ENCODE measurements around the gene PTGER2. TPM values are rescaled to one million over a fixed set of nuclear protein-coding genes. Genes with fewer than 3 reads are reported as not detected.

Gene PTGER2
- total RNA-seq, 1 experiment from 2014 or later: 0.12 TPM

- ChIA-PET POLR2A (interaction anchor here (0.6 to 1.1 kb wide), 4 partner anchors 138 to 181 kb away, joined by 3 read pairs; no protein-coding TSS in a partner anchor), CTCF (interaction anchor here (0.5 kb wide), 2 partner anchors 275 to 704 kb away, joined by 3 read pairs; no protein-coding TSS in a partner anchor)
- intact Hi-C loops (cut with micrococcal nuclease): no loop called here
- peaks cover 12% of the 10 kb centered on the region for H3K27me3 Mint-ChIP-seq (ENCODE audit: insufficient read depth, unreplicated experiment)
- H3K36me3 Mint-ChIP-seq (ENCODE audit: insufficient read depth, unreplicated experiment): no peaks in the 10 kb centered on the region
- peaks cover 11% of the 10 kb centered on the region for H3K4me1 Mint-ChIP-seq (ENCODE audit: insufficient read depth, unreplicated experiment)
- H3K4me3 Mint-ChIP-seq (ENCODE audit: unreplicated experiment): no peak overlapping the region
- no peak for TF ChIP-seq CTCF (IDR thresholded peaks at IDR 0.05; ENCODE audit: unreplicated experiment)
- no TSS peak for BruUV-seq (replicated peaks)
- no peak overlapping the region for H3K27ac Mint-ChIP-seq (ENCODE audit: low read depth, unreplicated experiment)
- peaks cover 9% of the 10 kb centered on the region for H3K9me3 Mint-ChIP-seq (ENCODE audit: unreplicated experiment)
- DNase-seq (ENCODE audit: unreplicated experiment): peak; percentile 18
Measured at GRCh38 chr14:52318826-52319645, 4.9 kb downstream of the PTGER2 start.

DNA sequence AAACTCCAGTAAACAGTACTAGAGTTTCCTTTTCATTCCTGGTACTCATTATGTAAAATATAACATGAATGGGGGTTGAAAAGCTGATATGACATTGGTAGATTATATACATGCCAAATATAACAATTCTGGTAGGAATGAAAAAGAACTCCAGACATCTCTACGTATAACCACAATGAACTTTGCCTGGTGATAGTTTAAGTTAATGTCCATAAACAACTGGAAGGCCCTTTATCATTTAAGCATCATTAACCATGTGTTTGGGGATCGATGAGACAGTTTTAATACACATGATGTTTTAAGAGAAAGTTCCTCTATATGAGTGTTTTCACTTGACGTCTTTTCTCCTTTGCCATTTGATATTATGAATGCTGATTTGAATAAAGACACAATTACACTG is 5.8 kb downstream of the PTGER2 start:
- Mint-ChIP-seq H3K27ac (ENCODE audit: low read depth, unreplicated experiment) (no peak overlapping the region), H3K27me3 (ENCODE audit: insufficient read depth, unreplicated experiment) (peaks cover 10% of the 10 kb centered on the region), H3K4me1 (ENCODE audit: insufficient read depth, unreplicated experiment) (peaks cover 8% of the 10 kb centered on the region), H3K36me3 (ENCODE audit: insufficient read depth, unreplicated experiment) (no peaks in the 10 kb centered on the region), H3K4me3 (ENCODE audit: unreplicated experiment) (no peak overlapping the region), H3K9me3 (ENCODE audit: unreplicated experiment) (peaks cover 9% of the 10 kb centered on the region)
- DNase-seq (ENCODE audit: unreplicated experiment): no peak
- TF ChIP-seq CTCF (IDR thresholded peaks at IDR 0.05; ENCODE audit: unreplicated experiment): no peak
- CTCF ChIA-PET: interaction anchor here (1.2 kb wide), 1 partner anchor 46 kb away, joined by 3 read pairs; no protein-coding TSS in a partner anchor
- no TSS peak for BruUV-seq (replicated peaks)
- intact Hi-C loops (cut with micrococcal nuclease): no loop called here
- POLR2A ChIA-PET: interaction anchor here (0.7 to 0.9 kb wide), 3 partner anchors 13 to 966 kb away, joined by 3 to 5 read pairs (median 3); no protein-coding TSS in a partner anchor

DNA sequence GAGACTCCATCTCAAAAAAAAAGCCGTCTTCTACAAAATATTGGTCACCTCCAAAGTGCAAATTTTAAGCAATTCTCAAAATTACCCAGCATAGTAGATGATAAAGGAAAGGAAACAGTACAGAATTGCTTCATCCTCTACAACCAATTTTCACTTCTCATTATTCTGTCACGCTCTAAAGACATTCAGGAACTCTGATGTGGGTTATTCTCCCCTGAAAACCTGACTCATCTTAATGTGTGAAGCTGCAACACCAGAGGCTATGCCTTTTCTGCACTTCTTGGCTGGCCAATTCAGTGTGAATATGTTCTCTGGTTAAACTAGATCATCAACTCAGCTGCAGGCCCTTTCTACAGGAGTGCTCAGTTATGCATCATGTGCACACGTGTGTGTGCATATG is 11.0 kb downstream of the PTGER2 start:
- no TSS peak for BruUV-seq (replicated peaks)
- Mint-ChIP-seq H3K9me3 (ENCODE audit: unreplicated experiment) (peaks cover 9% of the 10 kb centered on the region), H3K4me1 (ENCODE audit: insufficient read depth, unreplicated experiment) (peaks cover 19% of the 10 kb centered on the region), H3K27ac (ENCODE audit: low read depth, unreplicated experiment) (no peak overlapping the region), H3K27me3 (ENCODE audit: insufficient read depth, unreplicated experiment) (no peaks in the 10 kb centered on the region), H3K4me3 (ENCODE audit: unreplicated experiment) (no peak overlapping the region), H3K36me3 (ENCODE audit: insufficient read depth, unreplicated experiment) (no peaks in the 10 kb centered on the region)
- DNase-seq (ENCODE audit: unreplicated experiment): peak; percentile 83
- intact Hi-C loops (cut with micrococcal nuclease): no loop called here
- TF ChIP-seq CTCF (IDR thresholded peaks at IDR 0.05; ENCODE audit: unreplicated experiment): no peak
- ChIA-PET POLR2A (interaction anchor here (0.6 to 1.9 kb wide), 5 partner anchors 18 to 245 kb away, joined by 3 to 7 read pairs (median 5); no protein-coding TSS in a partner anchor), CTCF (no interaction called here)

GRCh38 chr14:52325630-52326029 is 11.5 kb downstream of the PTGER2 start:
- Mint-ChIP-seq H3K4me1 (ENCODE audit: insufficient read depth, unreplicated experiment) (peaks cover 19% of the 10 kb centered on the region), H3K27me3 (ENCODE audit: insufficient read depth, unreplicated experiment) (no peaks in the 10 kb centered on the region)

More at GRCh38 chr14:52325630-52326029, 11.5 kb downstream of the PTGER2 start:
- BruUV-seq (replicated peaks): no TSS peak
- POLR2A ChIA-PET: interaction anchor here (0.6 to 1.9 kb wide), 5 partner anchors 18 to 245 kb away, joined by 3 to 7 read pairs (median 5); no protein-coding TSS in a partner anchor
- CTCF ChIA-PET: interaction anchor here (0.6 to 0.8 kb wide), 2 partner anchors 321 to 1368 kb away, joined by 3 to 5 read pairs; no protein-coding TSS in a partner anchor
- Mint-ChIP-seq H3K4me3 (ENCODE audit: unreplicated experiment) (no peak overlapping the region), H3K9me3 (ENCODE audit: unreplicated experiment) (peaks cover 9% of the 10 kb centered on the region), H3K27ac (ENCODE audit: low read depth, unreplicated experiment) (no peak overlapping the region), H3K36me3 (ENCODE audit: insufficient read depth, unreplicated experiment) (no peaks in the 10 kb centered on the region)
- TF ChIP-seq CTCF (IDR thresholded peaks at IDR 0.05; ENCODE audit: unreplicated experiment): no peak
- intact Hi-C loops (cut with micrococcal nuclease): no loop called here
- DNase-seq (ENCODE audit: unreplicated experiment): peak; percentile 61
